Liver (tissue), 9 donors: ENCODE data around the gene MRAP2. TPM values are rescaled to one million over a fixed set of nuclear protein-coding genes. Genes with fewer than 3 reads are reported as not detected.

ENCODE experiments used
- DNase-seq: peaks from one replicate; pipeline ENCODE4 v3.0.0-alpha.2; 2017; ENCODE audit warnings: low spot score
- H3K27ac ChIP-seq, 2 donors: one replicate each; pipeline ENCODE4 v1.7.0; 2013; ENCODE audit warnings: inconsistent platforms in 2 of 2, low read length in 2 of 2, control low read depth in 1 of 2, low read depth in 1 of 2, mild to moderate bottlenecking in 1 of 2
- H3K27me3 ChIP-seq, 4 donors: one replicate each; pipeline versions ENCODE4 v1.6.1 to v1.7.0; 2013; ENCODE audit warnings: low read length in 3 of 4, inconsistent platforms in 1 of 4, mild to moderate bottlenecking in 1 of 4, moderate library complexity in 1 of 4; ENCODE audit not compliant: control insufficient read depth in 4 of 4, insufficient read depth in 4 of 4
- H3K36me3 ChIP-seq, 4 donors: one replicate each; pipeline versions ENCODE4 v1.6.1 to v1.7.0; 2013; ENCODE audit warnings: low read length in 3 of 4, mild to moderate bottlenecking in 3 of 4, low read depth in 1 of 4, moderate library complexity in 1 of 4; ENCODE audit not compliant: control insufficient read depth in 4 of 4, insufficient read depth in 3 of 4
- H3K4me1 ChIP-seq, 4 donors: one replicate each; pipeline versions ENCODE4 v1.6.1 to v1.7.0; 2013; ENCODE audit warnings: low read length in 3 of 4, mild to moderate bottlenecking in 3 of 4, moderate library complexity in 1 of 4; ENCODE audit not compliant: control insufficient read depth in 4 of 4, insufficient read depth in 4 of 4
- H3K4me3 ChIP-seq, 3 donors: one replicate each; pipeline versions ENCODE4 v1.6.1 to v1.7.0; 2013; ENCODE audit warnings: low read length in 3 of 3, control low read depth in 1 of 3, low read depth in 1 of 3, mild to moderate bottlenecking in 1 of 3
- H3K9ac ChIP-seq, 2 donors: one replicate each; pipeline ENCODE4 v1.7.0; 2013; ENCODE audit warnings: low read length in 2 of 2, mild to moderate bottlenecking in 2 of 2, moderate library complexity in 2 of 2, control low read depth in 1 of 2, low read depth in 1 of 2
- H3K9me3 ChIP-seq, 4 donors: one replicate each; pipeline versions ENCODE4 v1.6.1 to v1.7.0; 2013; ENCODE audit warnings: low read length in 3 of 4; ENCODE audit not compliant: control insufficient read depth in 4 of 4
- ATF3 ChIP-seq: IDR thresholded peaks from 2 replicates; pipeline ENCODE4 v1.6.1; 2016; ENCODE audit warnings: antibody characterized with exemption
- CTCF ChIP-seq: fragments of 150-350 bp; IDR thresholded peaks from 2 replicates; pipeline ENCODE4 v1.5.1; 2017; ENCODE audit warnings: improper control_type of control experiment, low read depth, low read length; ENCODE audit not compliant: missing input control
- EGR1 ChIP-seq, 2 donors: IDR thresholded peaks; 2 replicates each; pipeline ENCODE4 v1.6.1; 2016 to 2018; ENCODE audit warnings: antibody characterized with exemption in 2 of 2, low read depth in 2 of 2
- FOXA1 ChIP-seq: IDR thresholded peaks from 2 replicates; pipeline ENCODE4 v1.6.1; 2016; ENCODE audit warnings: antibody characterized with exemption
- FOXA2 ChIP-seq: IDR thresholded peaks from 2 replicates; pipeline ENCODE4 v1.6.1; 2016; ENCODE audit warnings: antibody characterized with exemption
- GABPA ChIP-seq, 2 donors: IDR thresholded peaks in 1 of 2; conservative IDR thresholded peaks in 1 of 2; 2 replicates each; pipeline ENCODE4 v1.6.1; 2016; ENCODE audit warnings: antibody characterized with exemption in 2 of 2, mild to moderate bottlenecking in 1 of 2, moderate library complexity in 1 of 2
- HNF4A ChIP-seq, 2 donors: conservative IDR thresholded peaks; 2 replicates each; pipeline ENCODE4 v1.6.1; 2016; ENCODE audit warnings: antibody characterized with exemption in 2 of 2, mild to moderate bottlenecking in 2 of 2
- HNF4G ChIP-seq: IDR thresholded peaks from 2 replicates; pipeline ENCODE4 v1.6.1; 2016; ENCODE audit warnings: antibody characterized with exemption
- JUND ChIP-seq, 2 donors: IDR thresholded peaks; 2 replicates each; pipeline ENCODE4 v1.6.1; 2016; ENCODE audit warnings: antibody characterized with exemption in 2 of 2
- NR2F2 ChIP-seq: IDR thresholded peaks from 2 replicates; pipeline ENCODE4 v1.6.1; 2016; ENCODE audit warnings: antibody characterized with exemption
- RAD21 ChIP-seq, 2 donors: IDR thresholded peaks; 2 replicates each; pipeline ENCODE4 v1.6.1; 2016; ENCODE audit warnings: antibody characterized with exemption in 2 of 2, mild to moderate bottlenecking in 2 of 2
- REST ChIP-seq: IDR thresholded peaks from 2 replicates; pipeline ENCODE4 v1.6.1; 2016; ENCODE audit warnings: antibody characterized with exemption, mild to moderate bottlenecking
- RXRA ChIP-seq, 2 donors: IDR thresholded peaks; 2 replicates each; pipeline ENCODE4 v1.6.1; 2017 to 2018; ENCODE audit warnings: antibody characterized with exemption in 2 of 2, mild to moderate bottlenecking in 1 of 2
- SP1 ChIP-seq: IDR thresholded peaks from 2 replicates; pipeline ENCODE4 v1.6.1; 2018; ENCODE audit warnings: antibody characterized with exemption, mild to moderate bottlenecking
- TAF1 ChIP-seq: conservative IDR thresholded peaks from 2 replicates; pipeline ENCODE4 v1.6.1; 2016; ENCODE audit warnings: antibody characterized with exemption, mild to moderate bottlenecking
- YY1 ChIP-seq: IDR thresholded peaks from 2 replicates; pipeline ENCODE4 v1.6.1; 2016; ENCODE audit warnings: antibody characterized with exemption, mild to moderate bottlenecking
- WGBS: extraction: QIAGEN DNeasy Blood & Tissue Kit; methylation state at CpG from one replicate; pipeline ENCODE4 v1.1.7; 2013; 5-methylcytosine and 5-hydroxymethylcytosine counted together
- polyA plus RNA-seq, 2 donors: library from polyadenylated mRNA; stranded (reverse) in 1 of 2; unstranded in 1 of 2; fragments of 200-250 nt in 1 of 2; fragments of >200 nt in 1 of 2; fragmentation: Nextera tagmentation in 1 of 2; extraction: Ambion mirVana in 1 of 2; gene quantifications; one replicate each; pipeline versions ENCODE4 v1.2.1 to v1.2.3, GENCODE V29; 2013 to 2015
- total RNA-seq, 2 donors: library from RNA; depleted of rRNA; stranded (reverse); fragments of >200 nt; gene quantifications; one replicate each; pipeline ENCODE4 v1.2.3, GENCODE V29; 2014
- TF ChIP-seq, protein P1 (sequence below): IDR thresholded peaks from 2 replicates; pipeline ENCODE4 v1.6.1; 2016; ENCODE audit warnings: antibody characterized with exemption
- TF ChIP-seq, protein P2 (sequence below): IDR thresholded peaks from 2 replicates; pipeline ENCODE4 v1.6.1; 2016; ENCODE audit warnings: antibody characterized with exemption
- donor health status: healthy.
- donor health status: healthy.
- donor health status: healthy.
- donor health status: healthy.
- donor health status: healthy.

The MRAP2 gene
- total and polyA plus RNA-seq, 4 donors = 0.05 to 0.51 (median 0.08) TPM; not detected in 1

DNA sequence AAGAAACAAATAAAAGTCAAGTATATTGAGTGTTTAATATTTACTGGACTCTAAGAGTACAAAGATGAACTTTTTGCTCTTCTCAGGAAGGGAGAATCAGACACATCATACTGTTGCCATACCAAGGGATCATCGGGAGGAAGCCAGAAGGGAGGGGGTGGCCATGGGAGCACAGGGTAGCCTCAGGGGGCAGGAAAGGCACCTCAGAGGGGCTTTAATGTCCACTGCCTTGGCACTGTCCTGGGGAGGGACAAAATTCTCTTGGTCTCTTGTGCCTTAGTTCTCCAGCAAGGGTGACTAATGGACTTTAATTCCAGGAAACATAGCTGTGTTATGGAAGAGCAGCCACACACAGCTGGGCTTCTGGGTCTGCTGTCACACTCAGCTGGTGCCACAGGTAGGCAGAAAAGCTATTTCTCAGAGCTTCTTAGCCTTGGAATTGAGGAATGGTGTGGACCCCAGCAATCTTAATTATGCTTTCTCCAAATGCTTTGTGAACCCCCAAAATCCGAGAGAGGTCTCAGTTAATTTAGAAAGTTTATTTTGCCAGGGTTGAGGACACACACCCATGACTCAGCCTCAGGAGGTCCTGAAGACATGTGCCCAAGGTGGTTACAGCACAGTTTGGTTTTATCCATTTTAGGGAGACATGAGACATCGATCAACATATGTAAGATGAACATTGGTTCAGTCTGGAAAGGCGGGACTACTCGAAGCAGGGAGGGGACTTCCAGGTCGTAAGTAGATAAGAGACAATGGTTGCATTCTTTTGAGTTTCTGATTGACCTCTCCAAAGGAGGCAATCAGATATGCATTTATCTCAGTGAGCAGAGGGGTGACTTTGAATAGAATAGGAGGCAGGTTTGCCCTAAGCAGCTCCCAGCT is 53.2 kb downstream of the MRAP2 start:
- Histone ChIP-seq H3K4me3 (no peak overlapping the region), H3K9me3 (no peaks in the 10 kb centered on the region), H3K27me3 (no peaks in the 10 kb centered on the region), H3K36me3 (no peaks in the 10 kb centered on the region), H3K27ac (no peak overlapping the region), H3K4me1 (no peaks in the 10 kb centered on the region), H3K9ac (no peak overlapping the region)
- no peak for DNase-seq
- 53% methylated on average over 6 of the region's 6 CpGs for WGBS
- no peak for TF ChIP-seq REST
- no peak for TF ChIP-seq HNF4G
- no peak for TF ChIP-seq JUND (IDR thresholded peaks at IDR 0.05)
- TF ChIP-seq EGR1 (IDR thresholded peaks at IDR 0.05; ENCODE audit: low read depth in 2 of 2) = no peak
- TF ChIP-seq, protein P1, sequence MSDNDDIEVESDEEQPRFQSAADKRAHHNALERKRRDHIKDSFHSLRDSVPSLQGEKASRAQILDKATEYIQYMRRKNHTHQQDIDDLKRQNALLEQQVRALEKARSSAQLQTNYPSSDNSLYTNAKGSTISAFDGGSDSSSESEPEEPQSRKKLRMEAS = no peak
- no peak for TF ChIP-seq ATF3
- TF ChIP-seq TAF1 = no peak
- no peak for TF ChIP-seq YY1
- TF ChIP-seq, protein P2, sequence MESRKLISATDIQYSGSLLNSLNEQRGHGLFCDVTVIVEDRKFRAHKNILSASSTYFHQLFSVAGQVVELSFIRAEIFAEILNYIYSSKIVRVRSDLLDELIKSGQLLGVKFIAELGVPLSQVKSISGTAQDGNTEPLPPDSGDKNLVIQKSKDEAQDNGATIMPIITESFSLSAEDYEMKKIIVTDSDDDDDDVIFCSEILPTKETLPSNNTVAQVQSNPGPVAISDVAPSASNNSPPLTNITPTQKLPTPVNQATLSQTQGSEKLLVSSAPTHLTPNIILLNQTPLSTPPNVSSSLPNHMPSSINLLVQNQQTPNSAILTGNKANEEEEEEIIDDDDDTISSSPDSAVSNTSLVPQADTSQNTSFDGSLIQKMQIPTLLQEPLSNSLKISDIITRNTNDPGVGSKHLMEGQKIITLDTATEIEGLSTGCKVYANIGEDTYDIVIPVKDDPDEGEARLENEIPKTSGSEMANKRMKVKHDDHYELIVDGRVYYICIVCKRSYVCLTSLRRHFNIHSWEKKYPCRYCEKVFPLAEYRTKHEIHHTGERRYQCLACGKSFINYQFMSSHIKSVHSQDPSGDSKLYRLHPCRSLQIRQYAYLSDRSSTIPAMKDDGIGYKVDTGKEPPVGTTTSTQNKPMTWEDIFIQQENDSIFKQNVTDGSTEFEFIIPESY = no peak
- no peak for TF ChIP-seq NR2F2
- TF ChIP-seq RAD21 (IDR thresholded peaks at IDR 0.05) = no peak
- TF ChIP-seq CTCF = no peak
- no peak for TF ChIP-seq GABPA (IDR thresholded peaks at IDR 0.05 in 1 of 2, conservative IDR thresholded peaks at IDR 0.05 in 1 of 2)
- TF ChIP-seq RXRA (IDR thresholded peaks at IDR 0.05) = no peak
- TF ChIP-seq HNF4A (conservative IDR thresholded peaks at IDR 0.05) = no peak
- TF ChIP-seq SP1 = no peak
- no peak for TF ChIP-seq FOXA1
- no peak for TF ChIP-seq FOXA2
